Measurements from ENCODE around the gene GALNTL6.

- TF ChIP-seq, protein P1, sequence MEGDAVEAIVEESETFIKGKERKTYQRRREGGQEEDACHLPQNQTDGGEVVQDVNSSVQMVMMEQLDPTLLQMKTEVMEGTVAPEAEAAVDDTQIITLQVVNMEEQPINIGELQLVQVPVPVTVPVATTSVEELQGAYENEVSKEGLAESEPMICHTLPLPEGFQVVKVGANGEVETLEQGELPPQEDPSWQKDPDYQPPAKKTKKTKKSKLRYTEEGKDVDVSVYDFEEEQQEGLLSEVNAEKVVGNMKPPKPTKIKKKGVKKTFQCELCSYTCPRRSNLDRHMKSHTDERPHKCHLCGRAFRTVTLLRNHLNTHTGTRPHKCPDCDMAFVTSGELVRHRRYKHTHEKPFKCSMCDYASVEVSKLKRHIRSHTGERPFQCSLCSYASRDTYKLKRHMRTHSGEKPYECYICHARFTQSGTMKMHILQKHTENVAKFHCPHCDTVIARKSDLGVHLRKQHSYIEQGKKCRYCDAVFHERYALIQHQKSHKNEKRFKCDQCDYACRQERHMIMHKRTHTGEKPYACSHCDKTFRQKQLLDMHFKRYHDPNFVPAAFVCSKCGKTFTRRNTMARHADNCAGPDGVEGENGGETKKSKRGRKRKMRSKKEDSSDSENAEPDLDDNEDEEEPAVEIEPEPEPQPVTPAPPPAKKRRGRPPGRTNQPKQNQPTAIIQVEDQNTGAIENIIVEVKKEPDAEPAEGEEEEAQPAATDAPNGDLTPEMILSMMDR (IDR thresholded peaks at IDR 0.05) = no peak
- no peak for TF ChIP-seq POLR2AphosphoS5 (IDR thresholded peaks at IDR 0.05)
Measured at GRCh38 chr4:172555725-172556124, 742.5 kb downstream of the GALNTL6 start.
